SIG-M5 (cell line): ENCODE results near the gene HSD3B2.

Experiments
- DNase-seq: peaks from one replicate; lab custom pipeline; 2025; lab: John Stamatoyannopoulos, UW

The HSD3B2 gene

GRCh38 chr1:119463569-119463968 lies 48.6 kb downstream of the HSD3B2 start:
- no peak for DNase-seq

GRCh38 chr1:119466445-119466844 lies 51.5 kb downstream of the HSD3B2 start:
- DNase-seq = no peak

GRCh38 chr1:119467219-119467618 lies 52.3 kb downstream of the HSD3B2 start:
- DNase-seq = no peak

- DNase-seq = no peak
These were observed 53.1 kb downstream of the HSD3B2 start for GRCh38 chr1:119467857-119468668.

GRCh38 chr1:119469741-119470140 lies 54.8 kb downstream of the HSD3B2 start:
- DNase-seq = no peak

- no peak for DNase-seq
These were observed 55.4 kb downstream of the HSD3B2 start for GRCh38 chr1:119470377-119470776.

GRCh38 chr1:119470958-119471357 lies 56.0 kb downstream of the HSD3B2 start:
- no peak for DNase-seq

GRCh38 chr1:119471566-119471965 lies 56.6 kb downstream of the HSD3B2 start:
- DNase-seq = no peak

- no peak for DNase-seq
These were observed 57.3 kb downstream of the HSD3B2 start for GRCh38 chr1:119472080-119472818.
